ENCODE results near the gene KLF12.

GRCh38 chr13:74168263-74168675, 34.1 kb upstream of the KLF12 start:
- TF ChIP-seq POLR2A (IDR thresholded peaks at IDR 0.05): no peak
- TF ChIP-seq CTCF (IDR thresholded peaks at IDR 0.05): no peak
- no peak for TF ChIP-seq POLR2AphosphoS5 (IDR thresholded peaks at IDR 0.05; ENCODE audit: insufficient read depth in 1 of 2, low read depth in 1 of 2)

All from vagina (tissue), 2 donors.